ENCODE measurements around the gene FAAP100. TPM values are rescaled to one million over a fixed set of nuclear protein-coding genes. Genes with fewer than 3 reads are reported as not detected.
A peak's percentile ranks its signal among the peaks of the same experiment; 100 is the strongest.

Gene FAAP100
- polyA plus RNA-seq, 1 of the 3 experiments (the other 2 are of a cell fraction), result 18.9 TPM

GRCh38 chr17:81511804-81512561, 40.2 kb downstream of the FAAP100 start (continued):
- TF ChIP-seq, protein P1, sequence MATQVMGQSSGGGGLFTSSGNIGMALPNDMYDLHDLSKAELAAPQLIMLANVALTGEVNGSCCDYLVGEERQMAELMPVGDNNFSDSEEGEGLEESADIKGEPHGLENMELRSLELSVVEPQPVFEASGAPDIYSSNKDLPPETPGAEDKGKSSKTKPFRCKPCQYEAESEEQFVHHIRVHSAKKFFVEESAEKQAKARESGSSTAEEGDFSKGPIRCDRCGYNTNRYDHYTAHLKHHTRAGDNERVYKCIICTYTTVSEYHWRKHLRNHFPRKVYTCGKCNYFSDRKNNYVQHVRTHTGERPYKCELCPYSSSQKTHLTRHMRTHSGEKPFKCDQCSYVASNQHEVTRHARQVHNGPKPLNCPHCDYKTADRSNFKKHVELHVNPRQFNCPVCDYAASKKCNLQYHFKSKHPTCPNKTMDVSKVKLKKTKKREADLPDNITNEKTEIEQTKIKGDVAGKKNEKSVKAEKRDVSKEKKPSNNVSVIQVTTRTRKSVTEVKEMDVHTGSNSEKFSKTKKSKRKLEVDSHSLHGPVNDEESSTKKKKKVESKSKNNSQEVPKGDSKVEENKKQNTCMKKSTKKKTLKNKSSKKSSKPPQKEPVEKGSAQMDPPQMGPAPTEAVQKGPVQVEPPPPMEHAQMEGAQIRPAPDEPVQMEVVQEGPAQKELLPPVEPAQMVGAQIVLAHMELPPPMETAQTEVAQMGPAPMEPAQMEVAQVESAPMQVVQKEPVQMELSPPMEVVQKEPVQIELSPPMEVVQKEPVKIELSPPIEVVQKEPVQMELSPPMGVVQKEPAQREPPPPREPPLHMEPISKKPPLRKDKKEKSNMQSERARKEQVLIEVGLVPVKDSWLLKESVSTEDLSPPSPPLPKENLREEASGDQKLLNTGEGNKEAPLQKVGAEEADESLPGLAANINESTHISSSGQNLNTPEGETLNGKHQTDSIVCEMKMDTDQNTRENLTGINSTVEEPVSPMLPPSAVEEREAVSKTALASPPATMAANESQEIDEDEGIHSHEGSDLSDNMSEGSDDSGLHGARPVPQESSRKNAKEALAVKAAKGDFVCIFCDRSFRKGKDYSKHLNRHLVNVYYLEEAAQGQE (IDR thresholded peaks at IDR 0.05; ENCODE audit: low read depth, low read length), result no peak
- TF ChIP-seq RCOR1 (IDR thresholded peaks at IDR 0.05; ENCODE audit: low read length) (no peak), RAD21 (IDR thresholded peaks at IDR 0.05; ENCODE audit: low read length) (no peak), ZBTB33 (IDR thresholded peaks at IDR 0.05; ENCODE audit: borderline replicate concordance, low read depth) (no peak), SMC3 (IDR thresholded peaks at IDR 0.05; ENCODE audit: low read depth, low read length) (no peak)

DNA sequence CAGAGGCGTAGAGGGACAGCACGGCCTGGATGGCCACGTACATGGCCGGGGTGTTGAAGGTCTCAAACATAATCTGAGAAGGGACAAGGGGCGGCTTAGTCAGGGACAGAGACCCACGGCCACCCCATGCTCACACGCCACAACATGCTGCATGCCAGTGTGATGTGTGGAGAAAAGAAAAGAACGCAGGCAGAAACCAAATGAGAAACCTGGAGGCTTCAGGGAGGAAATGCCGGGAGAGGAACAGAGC, 40.7 kb downstream of the FAAP100 start:
- H3K9ac ChIP-seq, result peak overlapping the region; percentile 81
- H3F3A ChIP-seq (replicated peaks; ENCODE audit: insufficient read depth), result peaks cover 82% of the 10 kb centered on the region
- peaks cover 60% of the 10 kb centered on the region for H4K20me1 ChIP-seq (ENCODE audit: insufficient read depth)
- TF ChIP-seq MXI1 (IDR thresholded peaks at IDR 0.05; ENCODE audit: low read depth, low read length) (no peak; the same call in 1 of the 2 replicates), SIN3A (IDR thresholded peaks at IDR 0.05; ENCODE audit: borderline replicate concordance, low read depth, low read length) (0 out of 2 replicates have a peak, but pooled peaks have one; percentile 0)
- TF ChIP-seq, protein P2, sequence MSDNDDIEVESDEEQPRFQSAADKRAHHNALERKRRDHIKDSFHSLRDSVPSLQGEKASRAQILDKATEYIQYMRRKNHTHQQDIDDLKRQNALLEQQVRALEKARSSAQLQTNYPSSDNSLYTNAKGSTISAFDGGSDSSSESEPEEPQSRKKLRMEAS (IDR thresholded peaks at IDR 0.05; ENCODE audit: low read depth), result 0 out of 2 replicates have a peak, but pooled peaks have one; percentile 2
- peaks cover 32 to 42% of the 10 kb centered on the region in 2 experiments for H3K36me3 ChIP-seq (replicated peaks in 1 of 2; ENCODE audit: control insufficient read depth in 1 of 2, insufficient read depth in 2 of 2, low read length in 1 of 2)
- H3K27ac ChIP-seq (ENCODE audit: low read depth in 2 of 2, low read length in 1 of 2), result peak overlapping the region; percentile 67 to 88
- no peaks in the 10 kb centered on the region for H3K9me3 ChIP-seq
- under 1% methylated on average over 9 of the region's 9 CpGs for WGBS (ENCODE audit: low lambda C conversion rate)
- POLR2A ChIA-PET, result interaction anchor here (0.6 to 2.4 kb wide), 7 partner anchors 16 to 116 kb away, joined by 3 to 12 read pairs (median 4); partner anchors contain the start of genes BAHCC1, FAAP100 and FSCN2
- no peaks in the 10 kb centered on the region for H3K9me2 ChIP-seq
- H3K79me2 ChIP-seq (ENCODE audit: insufficient read depth), result peaks cover 77% of the 10 kb centered on the region
- peak overlapping the region; percentile 70 to 91 for H3K4me3 ChIP-seq (ENCODE audit: low read depth in 2 of 2, low read length in 1 of 2)
- peaks cover 7 to 49% of the 10 kb centered on the region in 2 experiments; a peak in 3 of 4 replicates for H3K4me1 ChIP-seq (ENCODE audit: control insufficient read depth in 1 of 2, insufficient read depth in 2 of 2, low read depth in 1 of 2, low read length in 1 of 2)
- H2AFZ ChIP-seq (ENCODE audit: low read depth), result no peak overlapping the region
- DNase-seq, result no peak
- CTCF ChIA-PET, result interaction anchor here (1.2 to 4.2 kb wide), 4 partner anchors 22 to 27 kb away, joined by 4 to 20 read pairs (median 6); no protein-coding TSS in a partner anchor
- H3K4me2 ChIP-seq, result peak overlapping the region; percentile 93
- H3K27me3 ChIP-seq (ENCODE audit: insufficient read depth), result no peaks in the 10 kb centered on the region
